ENCODE measurements around the gene GOT1.

DNA sequence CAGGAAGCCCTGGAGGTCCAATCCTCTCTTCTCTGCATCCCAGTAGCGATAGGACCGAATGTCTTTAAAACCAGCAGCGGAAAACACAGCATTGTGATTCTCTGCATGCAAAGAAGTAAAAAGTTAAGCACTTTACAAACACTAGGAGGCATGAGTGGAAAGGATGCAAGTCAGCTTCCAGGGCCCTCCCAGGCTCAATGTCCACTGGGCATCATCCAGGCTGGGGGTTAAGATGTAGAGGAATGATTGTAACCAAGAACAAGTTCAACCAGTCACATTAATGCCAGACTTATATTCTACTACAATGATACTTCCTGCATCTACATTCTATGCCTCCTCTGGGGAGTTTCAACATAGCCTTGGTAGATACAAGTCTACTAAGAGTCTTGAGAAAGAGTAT is 24.3 kb downstream of the GOT1 start:
- TF ChIP-seq, protein P1, sequence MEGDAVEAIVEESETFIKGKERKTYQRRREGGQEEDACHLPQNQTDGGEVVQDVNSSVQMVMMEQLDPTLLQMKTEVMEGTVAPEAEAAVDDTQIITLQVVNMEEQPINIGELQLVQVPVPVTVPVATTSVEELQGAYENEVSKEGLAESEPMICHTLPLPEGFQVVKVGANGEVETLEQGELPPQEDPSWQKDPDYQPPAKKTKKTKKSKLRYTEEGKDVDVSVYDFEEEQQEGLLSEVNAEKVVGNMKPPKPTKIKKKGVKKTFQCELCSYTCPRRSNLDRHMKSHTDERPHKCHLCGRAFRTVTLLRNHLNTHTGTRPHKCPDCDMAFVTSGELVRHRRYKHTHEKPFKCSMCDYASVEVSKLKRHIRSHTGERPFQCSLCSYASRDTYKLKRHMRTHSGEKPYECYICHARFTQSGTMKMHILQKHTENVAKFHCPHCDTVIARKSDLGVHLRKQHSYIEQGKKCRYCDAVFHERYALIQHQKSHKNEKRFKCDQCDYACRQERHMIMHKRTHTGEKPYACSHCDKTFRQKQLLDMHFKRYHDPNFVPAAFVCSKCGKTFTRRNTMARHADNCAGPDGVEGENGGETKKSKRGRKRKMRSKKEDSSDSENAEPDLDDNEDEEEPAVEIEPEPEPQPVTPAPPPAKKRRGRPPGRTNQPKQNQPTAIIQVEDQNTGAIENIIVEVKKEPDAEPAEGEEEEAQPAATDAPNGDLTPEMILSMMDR (IDR thresholded peaks at IDR 0.05 in 4 of 5, conservative IDR thresholded peaks at IDR 0.05 in 1 of 5) = no peak
- TF ChIP-seq POLR2A (IDR thresholded peaks at IDR 0.05) = no peak

All from gastrocnemius medialis (tissue), 4 donors.